Vagina (tissue), 2 donors: Measurements from ENCODE around the gene FGF22.
"Not testable (repeated sequence)": the region's sequence is repeated elsewhere in the genome, so short reads cannot be mapped to it uniquely, and the experiment has no call there.

ENCODE experiments used
- POLR2A ChIP-seq, 2 donors: fragments of 450-650 bp; IDR thresholded peaks; one replicate each; pipeline ENCODE4 v1.6.1; 2017; ENCODE audit warnings: antibody characterized with exemption in 2 of 2, mild to moderate bottlenecking in 2 of 2, moderate library complexity in 2 of 2
- TF ChIP-seq, protein P1 (sequence below), 3 experiments: fragments of 450-650 bp in 2 of 3; fragments of 200-600 bp in 1 of 3; sonication (generic) in 1 of 3; IDR thresholded peaks; one replicate each; pipeline ENCODE4 v1.5.1; 2017 to 2019; ENCODE audit warnings: antibody characterized with exemption in 3 of 3, mild to moderate bottlenecking in 2 of 3, moderate library complexity in 2 of 3

DNA sequence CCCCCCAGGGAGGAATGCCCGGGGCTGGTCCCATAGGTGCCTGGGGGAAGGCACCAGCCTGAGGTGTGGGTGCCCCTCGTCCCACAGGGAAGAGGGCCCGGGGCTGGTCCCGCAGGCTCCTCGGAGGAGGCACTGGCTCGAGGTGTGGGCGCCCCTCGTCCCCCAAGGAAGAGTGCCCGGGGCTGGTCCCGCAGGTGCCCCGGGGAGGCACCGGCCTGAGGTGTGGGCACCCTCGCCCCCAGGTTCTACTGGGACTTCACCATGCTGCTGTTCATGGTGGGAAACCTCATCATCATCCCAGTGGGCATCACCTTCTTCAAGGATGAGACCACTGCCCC is 36.4 kb upstream of the FGF22 start:
- not testable (repeated sequence) for TF ChIP-seq POLR2A (IDR thresholded peaks at IDR 0.05)
- TF ChIP-seq, protein P1, sequence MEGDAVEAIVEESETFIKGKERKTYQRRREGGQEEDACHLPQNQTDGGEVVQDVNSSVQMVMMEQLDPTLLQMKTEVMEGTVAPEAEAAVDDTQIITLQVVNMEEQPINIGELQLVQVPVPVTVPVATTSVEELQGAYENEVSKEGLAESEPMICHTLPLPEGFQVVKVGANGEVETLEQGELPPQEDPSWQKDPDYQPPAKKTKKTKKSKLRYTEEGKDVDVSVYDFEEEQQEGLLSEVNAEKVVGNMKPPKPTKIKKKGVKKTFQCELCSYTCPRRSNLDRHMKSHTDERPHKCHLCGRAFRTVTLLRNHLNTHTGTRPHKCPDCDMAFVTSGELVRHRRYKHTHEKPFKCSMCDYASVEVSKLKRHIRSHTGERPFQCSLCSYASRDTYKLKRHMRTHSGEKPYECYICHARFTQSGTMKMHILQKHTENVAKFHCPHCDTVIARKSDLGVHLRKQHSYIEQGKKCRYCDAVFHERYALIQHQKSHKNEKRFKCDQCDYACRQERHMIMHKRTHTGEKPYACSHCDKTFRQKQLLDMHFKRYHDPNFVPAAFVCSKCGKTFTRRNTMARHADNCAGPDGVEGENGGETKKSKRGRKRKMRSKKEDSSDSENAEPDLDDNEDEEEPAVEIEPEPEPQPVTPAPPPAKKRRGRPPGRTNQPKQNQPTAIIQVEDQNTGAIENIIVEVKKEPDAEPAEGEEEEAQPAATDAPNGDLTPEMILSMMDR (IDR thresholded peaks at IDR 0.05) = not testable (repeated sequence)
